ENCODE data around the gene MAF.

The MAF gene

GRCh38 chr16:79628988-79629387 lies 28.5 kb upstream of the MAF start:
- no peak overlapping the region for H4K8ac ChIP-seq (ENCODE audit: low read length)
- no peak overlapping the region for H3K18ac ChIP-seq (ENCODE audit: low read depth in 1 of 2, low read length in 2 of 2)
- H2AK5ac ChIP-seq (ENCODE audit: low read length, severe bottlenecking) = peak overlapping the region; percentile 90
- H3K4me3 ChIP-seq (ENCODE audit: insufficient read depth in 1 of 2, low read depth in 1 of 2, low read length in 2 of 2) = no peak overlapping the region
- H3K4ac ChIP-seq (ENCODE audit: low read depth in 1 of 2, low read length in 2 of 2) = no peak overlapping the region
- no peaks in the 10 kb centered on the region for H3K79me1 ChIP-seq (replicated peaks; ENCODE audit: low read length, poor library complexity, severe bottlenecking)
- H2BK15ac ChIP-seq (ENCODE audit: low read depth, poor library complexity, severe bottlenecking) = no peak overlapping the region
- H2AFZ ChIP-seq (ENCODE audit: low read depth, low read length) = no peak overlapping the region
- H3K9me3 ChIP-seq (ENCODE audit: control insufficient read depth, low read length) = no peaks in the 10 kb centered on the region
- WGBS = 93% methylated on average over 4 of the region's 6 CpGs
- H3K14ac ChIP-seq (ENCODE audit: low read length in 2 of 2) = no peak overlapping the region
- no peak overlapping the region for H3K23ac ChIP-seq (ENCODE audit: low read length in 2 of 2)
- no peak overlapping the region for H3K4me2 ChIP-seq (ENCODE audit: low read length, poor library complexity, severe bottlenecking)
- H3K9ac ChIP-seq (ENCODE audit: low read length) = no peak overlapping the region
- DNase-seq = no peak
- peaks cover 0 to 10% of the 10 kb centered on the region in 2 experiments for H3K27me3 ChIP-seq (ENCODE audit: control insufficient read depth in 1 of 2, insufficient read depth in 1 of 2, low read length in 2 of 2)
- no peak overlapping the region for H2BK12ac ChIP-seq (ENCODE audit: low read length in 2 of 2)
- no peak overlapping the region for H4K91ac ChIP-seq (ENCODE audit: low read length)
- no peak overlapping the region for H2BK120ac ChIP-seq (ENCODE audit: low read depth, low read length)
- H3K36me3 ChIP-seq (ENCODE audit: control insufficient read depth in 1 of 2, insufficient read depth in 2 of 2, low read depth in 1 of 2, low read length in 2 of 2) = no peaks in the 10 kb centered on the region
- peak overlapping the region; percentile 53 for H3K27ac ChIP-seq (ENCODE audit: low read length, poor library complexity, severe bottlenecking)
- peaks cover 12% of the 10 kb centered on the region for H3K4me1 ChIP-seq (ENCODE audit: control insufficient read depth, insufficient read depth, low read depth, low read length)
- no peak overlapping the region for H2BK5ac ChIP-seq (ENCODE audit: low read depth, low read length, poor library complexity, severe bottlenecking)

- H3K27ac ChIP-seq (ENCODE audit: low read length, poor library complexity, severe bottlenecking) = peak overlapping the region; percentile 62
Observed at GRCh38 chr16:79628501-79628975, 28.0 kb upstream of the MAF start.

DNA sequence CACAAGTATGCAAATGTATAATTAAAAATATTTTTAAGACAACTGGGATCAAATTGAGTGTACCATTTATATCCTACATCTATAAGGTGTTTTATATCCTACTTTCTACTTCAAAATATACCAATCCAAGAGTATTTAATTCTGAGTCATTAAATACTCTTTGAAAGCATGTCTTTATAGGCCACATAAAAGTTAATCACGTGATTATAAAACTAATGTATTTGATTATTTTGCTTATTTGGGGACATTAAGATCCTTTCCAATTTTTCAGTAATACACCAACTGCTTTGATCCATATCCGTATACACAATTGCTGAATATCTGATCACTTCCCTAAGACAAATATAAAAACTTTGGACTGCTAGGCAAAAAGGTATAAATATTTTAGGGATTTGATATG lies 26.6 kb upstream of the MAF start:
- H3K27me3 ChIP-seq (ENCODE audit: control insufficient read depth in 1 of 2, insufficient read depth in 1 of 2, low read length in 2 of 2) = peaks cover 0 to 12% of the 10 kb centered on the region in 2 experiments

More at GRCh38 chr16:79628501-79628975, 28.0 kb upstream of the MAF start:
- Histone ChIP-seq H3K18ac (ENCODE audit: low read depth in 1 of 2, low read length in 2 of 2) (no peak overlapping the region), H2BK5ac (ENCODE audit: low read depth, low read length, poor library complexity, severe bottlenecking) (no peak overlapping the region), H3K4me3 (ENCODE audit: insufficient read depth in 1 of 2, low read depth in 1 of 2, low read length in 2 of 2) (no peak overlapping the region), H3K27me3 (ENCODE audit: control insufficient read depth in 1 of 2, insufficient read depth in 1 of 2, low read length in 2 of 2) (peaks cover 0 to 11% of the 10 kb centered on the region in 2 experiments), H2BK15ac (ENCODE audit: low read depth, poor library complexity, severe bottlenecking) (no peak overlapping the region), H3K9me3 (ENCODE audit: control insufficient read depth, low read length) (no peaks in the 10 kb centered on the region), H2AK5ac (ENCODE audit: low read length, severe bottlenecking) (peak overlapping the region; percentile 90), H3K4me1 (ENCODE audit: control insufficient read depth, insufficient read depth, low read depth, low read length) (peaks cover 12% of the 10 kb centered on the region), H2AFZ (ENCODE audit: low read depth, low read length) (no peak overlapping the region), H3K4ac (ENCODE audit: low read depth in 1 of 2, low read length in 2 of 2) (no peak overlapping the region), H4K91ac (ENCODE audit: low read length) (no peak overlapping the region), H2BK12ac (ENCODE audit: low read length in 2 of 2) (no peak overlapping the region), H3K14ac (ENCODE audit: low read length in 2 of 2) (no peak overlapping the region), H4K8ac (ENCODE audit: low read length) (no peak overlapping the region), H3K36me3 (ENCODE audit: control insufficient read depth in 1 of 2, insufficient read depth in 2 of 2, low read depth in 1 of 2, low read length in 2 of 2) (no peaks in the 10 kb centered on the region), H3K79me1 (replicated peaks; ENCODE audit: low read length, poor library complexity, severe bottlenecking) (no peaks in the 10 kb centered on the region), H2BK120ac (ENCODE audit: low read depth, low read length) (no peak overlapping the region), H3K4me2 (ENCODE audit: low read length, poor library complexity, severe bottlenecking) (no peak overlapping the region), H3K23ac (ENCODE audit: low read length in 2 of 2) (no peak overlapping the region), H3K9ac (ENCODE audit: low read length) (no peak overlapping the region)
- DNase-seq = peak; percentile 75
- 56% methylated on average over 3 of the region's 5 CpGs for WGBS

DNA sequence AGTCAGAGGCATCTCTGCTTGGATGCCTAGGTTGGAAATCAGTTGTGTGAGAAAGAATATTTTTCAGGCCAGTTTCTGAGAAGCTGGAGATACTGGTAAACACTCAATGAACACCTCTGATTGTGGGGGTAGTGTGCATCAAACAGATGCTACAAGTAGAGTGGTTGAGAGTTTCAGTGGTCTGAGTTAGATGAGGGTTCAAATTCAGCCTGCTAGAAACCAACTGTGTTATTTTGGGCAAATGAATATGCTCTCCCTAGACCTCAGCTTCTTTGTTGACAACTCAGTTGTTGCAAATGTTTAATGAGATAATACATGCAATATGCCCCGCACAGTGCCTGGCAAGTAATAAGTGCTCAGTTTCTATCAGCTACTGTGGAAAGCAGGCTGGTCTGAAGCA lies 25.2 kb upstream of the MAF start:
- no peak overlapping the region for H3K18ac ChIP-seq (ENCODE audit: low read depth in 1 of 2, low read length in 2 of 2)
- H3K36me3 ChIP-seq (ENCODE audit: control insufficient read depth in 1 of 2, insufficient read depth in 2 of 2, low read depth in 1 of 2, low read length in 2 of 2) = no peaks in the 10 kb centered on the region
- H3K4ac ChIP-seq (ENCODE audit: low read depth in 1 of 2, low read length in 2 of 2) = no peak overlapping the region
- no peak overlapping the region for H2AK5ac ChIP-seq (ENCODE audit: low read length, severe bottlenecking)
- H3K27me3 ChIP-seq (ENCODE audit: control insufficient read depth in 1 of 2, insufficient read depth in 1 of 2, low read length in 2 of 2) = peaks cover 0 to 16% of the 10 kb centered on the region in 2 experiments
- no peak overlapping the region for H4K91ac ChIP-seq (ENCODE audit: low read length)
- DNase-seq = no peak
- H3K14ac ChIP-seq (ENCODE audit: low read length in 2 of 2) = no peak overlapping the region
- no peak overlapping the region for H3K9ac ChIP-seq (ENCODE audit: low read length)
- WGBS = 100% methylated on average over 1 of the region's 1 CpG
- no peak overlapping the region for H2AFZ ChIP-seq (ENCODE audit: low read depth, low read length)
- no peak overlapping the region for H4K8ac ChIP-seq (ENCODE audit: low read length)
- H3K4me2 ChIP-seq (ENCODE audit: low read length, poor library complexity, severe bottlenecking) = no peak overlapping the region
- no peak overlapping the region for H3K4me3 ChIP-seq (ENCODE audit: insufficient read depth in 1 of 2, low read depth in 1 of 2, low read length in 2 of 2)
- peaks cover 8% of the 10 kb centered on the region for H3K4me1 ChIP-seq (ENCODE audit: control insufficient read depth, insufficient read depth, low read depth, low read length)
- no peak overlapping the region for H2BK15ac ChIP-seq (ENCODE audit: low read depth, poor library complexity, severe bottlenecking)
- H2BK5ac ChIP-seq (ENCODE audit: low read depth, low read length, poor library complexity, severe bottlenecking) = no peak overlapping the region
- H3K9me3 ChIP-seq (ENCODE audit: control insufficient read depth, low read length) = no peaks in the 10 kb centered on the region
- no peak overlapping the region for H3K27ac ChIP-seq (ENCODE audit: low read length, poor library complexity, severe bottlenecking)
- H2BK12ac ChIP-seq (ENCODE audit: low read length in 2 of 2) = no peak overlapping the region
- no peak overlapping the region for H3K23ac ChIP-seq (ENCODE audit: low read length in 2 of 2)
- H2BK120ac ChIP-seq (ENCODE audit: low read depth, low read length) = no peak overlapping the region
- H3K79me1 ChIP-seq (replicated peaks; ENCODE audit: low read length, poor library complexity, severe bottlenecking) = no peaks in the 10 kb centered on the region

More for the DNA sequence above, 26.6 kb upstream of the MAF start:
- no peak overlapping the region for H3K4ac ChIP-seq (ENCODE audit: low read depth in 1 of 2, low read length in 2 of 2)
- H3K4me1 ChIP-seq (ENCODE audit: control insufficient read depth, insufficient read depth, low read depth, low read length) = peaks cover 9% of the 10 kb centered on the region
- no peak overlapping the region for H2BK5ac ChIP-seq (ENCODE audit: low read depth, low read length, poor library complexity, severe bottlenecking)
- no peak overlapping the region for H3K23ac ChIP-seq (ENCODE audit: low read length in 2 of 2)
- no peak for DNase-seq
- no peak overlapping the region for H3K14ac ChIP-seq (ENCODE audit: low read length in 2 of 2)
- H2BK15ac ChIP-seq (ENCODE audit: low read depth, poor library complexity, severe bottlenecking) = no peak overlapping the region
- H3K4me3 ChIP-seq (ENCODE audit: insufficient read depth in 1 of 2, low read depth in 1 of 2, low read length in 2 of 2) = no peak overlapping the region
- H2AFZ ChIP-seq (ENCODE audit: low read depth, low read length) = no peak overlapping the region
- no peaks in the 10 kb centered on the region for H3K9me3 ChIP-seq (ENCODE audit: control insufficient read depth, low read length)
- no peak overlapping the region for H2AK5ac ChIP-seq (ENCODE audit: low read length, severe bottlenecking)
- no peak overlapping the region for H4K8ac ChIP-seq (ENCODE audit: low read length)
- no peaks in the 10 kb centered on the region for H3K36me3 ChIP-seq (ENCODE audit: control insufficient read depth in 1 of 2, insufficient read depth in 2 of 2, low read depth in 1 of 2, low read length in 2 of 2)
- H3K9ac ChIP-seq (ENCODE audit: low read length) = no peak overlapping the region
- no peak overlapping the region for H3K4me2 ChIP-seq (ENCODE audit: low read length, poor library complexity, severe bottlenecking)
- H3K27ac ChIP-seq (ENCODE audit: low read length, poor library complexity, severe bottlenecking) = no peak overlapping the region
- no peak overlapping the region for H4K91ac ChIP-seq (ENCODE audit: low read length)
- no peak overlapping the region for H3K18ac ChIP-seq (ENCODE audit: low read depth in 1 of 2, low read length in 2 of 2)
- no peak overlapping the region for H2BK120ac ChIP-seq (ENCODE audit: low read depth, low read length)
- WGBS = no CpG with 5 or more reads among the region's 2 CpGs
- H3K79me1 ChIP-seq (replicated peaks; ENCODE audit: low read length, poor library complexity, severe bottlenecking) = no peaks in the 10 kb centered on the region
- H2BK12ac ChIP-seq (ENCODE audit: low read length in 2 of 2) = no peak overlapping the region

Measured in mesenchymal stem cell (in vitro differentiated cells and primary cell).